MM.1S (cell line): ENCODE measurements around the gene HKDC1.
"Not testable (repeated sequence)": the region's sequence is repeated elsewhere in the genome, so short reads cannot be mapped to it uniquely, and the experiment has no call there.

Experiments
- DNase-seq: peaks from one replicate; pipeline ENCODE4 v3.0.0-alpha.2; 2015
- H2AFZ ChIP-seq: fragments of 300-600 bp; sonication (generic); 2 replicates; pipeline ENCODE4 v1.6.0; 2016; ENCODE audit warnings: antibody characterized with exemption, low read length
- H3F3A ChIP-seq: fragments of 300-600 bp; sonication (generic); 2 replicates; pipeline ENCODE4 v1.6.1; 2016; ENCODE audit warnings: mild to moderate bottlenecking, antibody characterized with exemption, low read length, moderate library complexity, mixed read lengths; ENCODE audit not compliant: insufficient read depth
- H3K27ac ChIP-seq: fragments of 300-600 bp; sonication (generic); 2 replicates; pipeline ENCODE4 v1.5.1; 2016; ENCODE audit warnings: mild to moderate bottlenecking, low read length
- H3K27me3 ChIP-seq: fragments of 300-600 bp; sonication (generic); replicated peaks from 2 replicates; pipeline ENCODE4 v1.6.0; 2016; ENCODE audit warnings: low read length; ENCODE audit not compliant: insufficient read depth
- H3K36me3 ChIP-seq: fragments of 300-600 bp; sonication (generic); replicated peaks from 2 replicates; pipeline ENCODE4 v1.6.1; 2016; ENCODE audit warnings: mild to moderate bottlenecking, low read length, mixed read lengths; ENCODE audit not compliant: insufficient read depth
- H3K4me1 ChIP-seq: fragments of 300-600 bp; sonication (generic); 2 replicates; pipeline ENCODE4 v1.6.1; 2016; ENCODE audit warnings: low read length, mixed read lengths
- H3K4me2 ChIP-seq: fragments of 300-600 bp; sonication (generic); 2 replicates; pipeline ENCODE4 v1.6.0; 2016; ENCODE audit warnings: low read depth, low read length
- H3K4me3 ChIP-seq: fragments of 300-600 bp; sonication (generic); 2 replicates; pipeline ENCODE4 v1.5.1; 2016; ENCODE audit warnings: low read length, mixed read lengths
- H3K79me2 ChIP-seq: fragments of 300-600 bp; sonication (generic); 2 replicates; pipeline ENCODE4 v1.6.1; 2016; ENCODE audit warnings: mixed run types, low read length, mixed read lengths
- H3K9ac ChIP-seq: fragments of 300-600 bp; sonication (generic); 2 replicates; pipeline ENCODE4 v1.6.1; 2016; ENCODE audit warnings: low read length, mixed read lengths
- H3K9me2 ChIP-seq: fragments of 300-600 bp; sonication (generic); replicated peaks from 2 replicates; pipeline ENCODE4 v1.6.1; 2016; ENCODE audit warnings: mild to moderate bottlenecking, low read length, mixed read lengths; ENCODE audit not compliant: insufficient read depth
- H3K9me3 ChIP-seq: fragments of 300-600 bp; sonication (generic); replicated peaks from 2 replicates; pipeline ENCODE4 v1.6.1; 2016; ENCODE audit warnings: mild to moderate bottlenecking, low read length, mixed read lengths; ENCODE audit not compliant: insufficient read depth
- H4K20me1 ChIP-seq: fragments of 300-600 bp; sonication (generic); 2 replicates; pipeline ENCODE4 v1.6.1; 2016; ENCODE audit warnings: mild to moderate bottlenecking, low read length, moderate library complexity, mixed read lengths; ENCODE audit not compliant: insufficient read depth
- EZH2 ChIP-seq: fragments of 300-600 bp; sonication (generic); optimal IDR thresholded peaks from 2 replicates; pipeline ENCODE3; 2017; ENCODE audit warnings: low read depth, mild to moderate bottlenecking, antibody characterized with exemption, low read length, mixed read lengths
- EZH2phosphoT487 ChIP-seq: fragments of 300-600 bp; sonication (generic); IDR thresholded peaks from 2 replicates; pipeline ENCODE4 v1.6.1; 2018; ENCODE audit warnings: antibody characterized with exemption, low read length
- TF ChIP-seq, protein P1 (sequence below): fragments of 300-600 bp; sonication (generic); IDR thresholded peaks from 2 replicates; pipeline ENCODE4 v1.5.1; 2016; ENCODE audit warnings: antibody characterized with exemption, low read length, mixed read lengths

The HKDC1 gene

DNA sequence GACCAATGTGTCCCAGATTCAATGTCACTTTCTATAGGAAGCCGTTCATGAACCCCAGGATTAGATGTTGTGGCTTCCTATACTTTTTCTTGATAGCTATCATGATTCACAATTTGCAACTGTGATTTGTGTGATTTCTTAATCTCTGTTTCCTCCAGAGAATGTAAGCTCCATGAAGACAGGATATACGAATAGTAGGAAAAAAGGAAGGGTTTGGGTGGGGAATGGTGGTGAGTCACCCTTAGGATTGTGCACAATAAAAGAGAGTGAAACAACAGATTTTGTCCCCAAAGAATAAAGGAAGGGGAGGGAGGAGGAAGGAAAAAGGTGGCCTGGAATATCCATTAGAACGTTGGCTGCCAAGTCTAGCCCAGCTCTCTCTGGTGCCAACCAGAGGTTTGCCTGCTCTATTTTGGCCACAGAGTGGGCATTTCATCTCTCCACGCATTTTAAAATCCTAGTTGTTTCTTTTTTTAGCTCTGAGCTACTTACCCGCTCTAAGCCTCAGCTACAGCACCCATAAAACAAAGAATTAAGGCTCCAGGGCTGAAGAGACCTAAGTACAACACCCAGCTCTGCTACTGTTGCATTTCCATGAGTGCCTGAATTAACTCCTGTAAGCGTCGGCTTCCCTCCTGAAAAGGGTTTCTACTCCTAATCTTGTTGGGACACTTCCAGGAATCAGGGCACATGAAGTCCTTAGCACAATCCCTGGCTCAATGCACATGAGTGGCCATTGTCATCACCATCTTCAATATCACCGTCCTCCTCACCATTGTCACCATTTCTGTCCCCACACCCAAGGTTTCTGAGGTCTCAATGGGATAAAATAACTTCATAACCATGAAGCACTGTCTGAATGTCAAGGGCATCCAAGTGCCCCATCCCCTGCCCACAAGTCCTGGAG lies 61.6 kb downstream of the HKDC1 start:
- Histone ChIP-seq H3K9me3 (no peaks in the 10 kb centered on the region), H3K27ac (no peak overlapping the region), H4K20me1 (no peaks in the 10 kb centered on the region), H3K27me3 (no peaks in the 10 kb centered on the region), H3K4me2 (no peak overlapping the region), H3K4me1 (no peaks in the 10 kb centered on the region), H3K36me3 (no peaks in the 10 kb centered on the region), H3K9me2 (no peaks in the 10 kb centered on the region), H3K4me3 (no peak overlapping the region), H2AFZ (no peak overlapping the region), H3K79me2 (no peaks in the 10 kb centered on the region), H3K9ac (no peak overlapping the region), H3F3A (no peaks in the 10 kb centered on the region)
- DNase-seq = no peak
- TF ChIP-seq, protein P1, sequence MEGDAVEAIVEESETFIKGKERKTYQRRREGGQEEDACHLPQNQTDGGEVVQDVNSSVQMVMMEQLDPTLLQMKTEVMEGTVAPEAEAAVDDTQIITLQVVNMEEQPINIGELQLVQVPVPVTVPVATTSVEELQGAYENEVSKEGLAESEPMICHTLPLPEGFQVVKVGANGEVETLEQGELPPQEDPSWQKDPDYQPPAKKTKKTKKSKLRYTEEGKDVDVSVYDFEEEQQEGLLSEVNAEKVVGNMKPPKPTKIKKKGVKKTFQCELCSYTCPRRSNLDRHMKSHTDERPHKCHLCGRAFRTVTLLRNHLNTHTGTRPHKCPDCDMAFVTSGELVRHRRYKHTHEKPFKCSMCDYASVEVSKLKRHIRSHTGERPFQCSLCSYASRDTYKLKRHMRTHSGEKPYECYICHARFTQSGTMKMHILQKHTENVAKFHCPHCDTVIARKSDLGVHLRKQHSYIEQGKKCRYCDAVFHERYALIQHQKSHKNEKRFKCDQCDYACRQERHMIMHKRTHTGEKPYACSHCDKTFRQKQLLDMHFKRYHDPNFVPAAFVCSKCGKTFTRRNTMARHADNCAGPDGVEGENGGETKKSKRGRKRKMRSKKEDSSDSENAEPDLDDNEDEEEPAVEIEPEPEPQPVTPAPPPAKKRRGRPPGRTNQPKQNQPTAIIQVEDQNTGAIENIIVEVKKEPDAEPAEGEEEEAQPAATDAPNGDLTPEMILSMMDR = no peak
- TF ChIP-seq EZH2 (no peak), EZH2phosphoT487 (no peak)

DNA sequence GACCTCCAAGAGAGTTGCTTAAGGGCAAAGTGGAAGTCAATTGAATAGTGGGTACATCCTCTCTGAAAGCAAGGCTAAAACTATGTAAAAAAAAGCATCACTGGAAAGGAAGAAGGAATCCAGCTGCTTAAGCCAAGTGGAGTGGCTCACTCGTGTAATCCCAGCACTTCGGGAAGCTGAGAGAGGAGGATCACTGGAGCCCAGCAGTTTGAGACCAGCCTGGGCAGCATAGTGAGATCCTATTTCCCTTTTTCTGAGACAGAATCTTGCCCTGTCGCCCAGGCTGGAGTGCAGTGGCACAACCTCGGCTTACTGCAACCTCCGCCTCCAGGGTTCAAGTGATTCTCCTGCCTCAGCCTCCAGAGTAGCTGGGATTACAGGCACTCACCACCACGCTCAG lies 64.3 kb downstream of the HKDC1 start:
- not testable (repeated sequence) for DNase-seq, H3K9me2 ChIP-seq, H4K20me1 ChIP-seq, H3K4me3 ChIP-seq, H3K4me1 ChIP-seq, H3K9ac ChIP-seq, H3K36me3 ChIP-seq, H2AFZ ChIP-seq, H3K4me2 ChIP-seq, H3F3A ChIP-seq, H3K27me3 ChIP-seq, H3K79me2 ChIP-seq, H3K9me3 ChIP-seq, H3K27ac ChIP-seq

- DNase-seq = no peak
- H3K27me3 ChIP-seq = no peaks in the 10 kb centered on the region
- H4K20me1 ChIP-seq = no peaks in the 10 kb centered on the region
- no peaks in the 10 kb centered on the region for H3F3A ChIP-seq
- TF ChIP-seq, protein P1 = no peak
- TF ChIP-seq EZH2phosphoT487 (no peak), EZH2 (no peak)
- no peaks in the 10 kb centered on the region for H3K4me1 ChIP-seq
- no peaks in the 10 kb centered on the region for H3K9me3 ChIP-seq
- H3K27ac ChIP-seq = no peak overlapping the region
- no peaks in the 10 kb centered on the region for H3K9me2 ChIP-seq
- H2AFZ ChIP-seq = no peak overlapping the region
- H3K9ac ChIP-seq = no peak overlapping the region
- H3K36me3 ChIP-seq = no peaks in the 10 kb centered on the region
- H3K4me3 ChIP-seq = no peak overlapping the region
- H3K4me2 ChIP-seq = no peak overlapping the region
- H3K79me2 ChIP-seq = no peaks in the 10 kb centered on the region
Observed at GRCh38 chr10:69285699-69286098, 65.6 kb downstream of the HKDC1 start.

DNA sequence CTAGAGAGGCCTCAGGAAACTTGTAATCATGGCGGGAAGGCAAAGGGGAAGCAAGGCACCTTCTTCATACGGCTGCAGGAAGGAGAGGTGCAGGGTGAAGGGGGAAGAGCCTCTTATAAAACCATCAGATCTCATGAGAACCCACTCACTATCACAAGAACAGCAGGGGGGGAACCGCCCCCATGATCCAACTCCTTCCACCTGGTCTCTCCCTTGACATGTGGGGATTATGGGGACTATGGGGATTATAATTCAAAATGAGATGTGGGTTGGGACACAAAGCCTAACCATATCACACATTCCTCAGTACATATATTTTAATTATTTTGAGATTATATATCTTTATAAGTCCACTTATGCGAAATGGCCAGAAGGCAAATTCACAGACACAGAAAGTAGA lies 67.0 kb downstream of the HKDC1 start:
- no peaks in the 10 kb centered on the region for H3K9me2 ChIP-seq
- no peak for DNase-seq
- H3K79me2 ChIP-seq = no peaks in the 10 kb centered on the region
- H4K20me1 ChIP-seq = no peaks in the 10 kb centered on the region
- H3K9me3 ChIP-seq = no peaks in the 10 kb centered on the region
- no peak overlapping the region for H3K4me3 ChIP-seq
- H3K4me1 ChIP-seq = no peaks in the 10 kb centered on the region
- no peaks in the 10 kb centered on the region for H3K27me3 ChIP-seq
- H2AFZ ChIP-seq = no peak overlapping the region
- H3K36me3 ChIP-seq = no peaks in the 10 kb centered on the region
- H3K9ac ChIP-seq = no peak overlapping the region
- H3K4me2 ChIP-seq = no peak overlapping the region
- TF ChIP-seq EZH2phosphoT487 (no peak), EZH2 (no peak)
- TF ChIP-seq, protein P1 = no peak
- no peak overlapping the region for H3K27ac ChIP-seq
- H3F3A ChIP-seq = no peaks in the 10 kb centered on the region
